Superior temporal gyrus (tissue), 1 donor: ENCODE results near the gene TSFM.
A peak's percentile ranks its signal among the peaks of the same experiment; 100 is the strongest.

Source experiments
- DNase-seq: peaks from one replicate; pipeline ENCODE4 v3.0.0-alpha.2; 2016; ENCODE audit errors: extremely low spot score

The TSFM gene

GRCh38 chr12:57746025-57746424, 36.6 kb upstream of the TSFM start:
- DNase-seq = no peak

DNA sequence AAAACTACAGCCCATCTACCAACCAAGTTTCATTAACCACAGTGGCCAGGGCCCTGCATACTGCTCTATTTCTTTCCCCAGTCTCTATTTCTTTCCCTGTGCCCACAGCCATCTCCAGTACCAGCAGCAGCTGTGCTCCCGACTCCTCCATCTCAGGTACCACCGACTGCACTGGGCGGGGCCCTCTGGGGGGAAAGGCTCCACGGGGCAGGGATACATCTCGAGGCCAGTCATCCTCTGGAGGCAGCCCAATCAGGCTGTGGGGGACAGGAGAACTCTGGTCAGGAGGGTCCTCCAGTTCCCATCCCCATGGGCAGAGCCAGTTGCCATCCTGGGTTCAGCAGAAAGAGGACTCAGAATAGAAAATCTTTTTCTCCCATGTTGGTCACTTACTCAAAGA, 33.5 kb upstream of the TSFM start:
- no peak for DNase-seq

- no peak for DNase-seq
Measured at GRCh38 chr12:57750561-57751431, 31.8 kb upstream of the TSFM start.

DNA sequence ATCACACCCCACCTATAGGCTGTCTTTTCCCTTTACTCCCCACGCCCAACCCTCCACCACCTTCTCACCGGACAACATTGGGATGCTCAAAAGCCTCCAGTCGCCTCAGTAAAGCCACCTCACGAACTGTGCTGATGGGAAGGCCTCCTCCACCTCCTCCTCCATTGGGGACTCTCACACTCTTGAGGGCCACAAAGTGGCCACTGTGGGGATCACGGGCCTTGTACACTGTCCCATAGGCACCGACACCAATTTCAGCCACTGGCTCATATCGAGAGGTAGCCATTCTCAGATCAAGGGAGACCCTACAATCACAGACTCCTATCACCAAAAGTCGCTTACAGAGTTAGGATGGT, 31.2 kb upstream of the TSFM start:
- no peak for DNase-seq

DNA sequence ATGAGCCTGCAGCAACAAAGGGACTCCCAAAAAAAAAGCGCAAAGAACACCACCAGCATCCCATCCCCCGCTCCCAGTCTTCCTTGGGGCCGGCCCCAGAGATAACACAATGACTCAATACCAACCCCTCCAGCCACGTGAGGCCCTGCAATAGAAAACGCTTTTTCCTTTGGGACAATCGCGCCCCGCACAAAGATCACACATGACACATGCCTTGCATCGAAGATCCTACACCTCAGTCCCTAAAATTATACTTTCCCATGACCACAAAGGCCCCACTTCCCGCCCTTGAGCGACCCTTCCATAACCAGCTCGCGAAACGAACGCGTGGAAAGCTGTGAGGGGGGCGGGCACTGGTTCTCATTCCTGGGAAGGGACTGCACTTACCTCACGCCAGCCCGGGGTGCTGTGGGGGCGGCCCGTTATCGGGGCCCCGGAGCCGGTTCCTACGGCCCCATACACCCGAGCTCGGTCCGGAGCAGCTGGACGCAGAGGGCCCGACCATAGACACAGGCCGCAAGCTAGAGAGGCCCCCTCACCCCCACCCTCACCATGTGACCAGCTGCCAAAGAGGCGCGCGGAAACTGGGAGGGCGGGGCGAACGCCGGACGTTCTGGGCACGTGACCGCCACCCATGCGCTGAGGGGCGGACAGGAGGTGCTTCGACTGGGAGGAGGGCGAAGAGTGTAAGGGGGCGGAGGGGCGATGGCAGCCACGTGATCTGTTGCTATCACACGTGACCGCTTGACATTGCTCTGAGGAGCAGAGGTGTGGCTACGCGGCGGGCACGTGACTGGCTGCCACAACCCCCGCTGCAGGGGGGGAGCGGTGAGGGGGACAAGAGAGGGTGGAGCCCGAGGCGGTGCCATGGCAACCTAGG, 30.6 kb upstream of the TSFM start, which contains the start of gene CDK4:
Gene CDK4 (minus strand): TSS at position 523 of the 880 bp plus-strand sequence. CDS start 593 bp downstream, outside the sequence.
- DNase-seq = peak; percentile 100

DNA sequence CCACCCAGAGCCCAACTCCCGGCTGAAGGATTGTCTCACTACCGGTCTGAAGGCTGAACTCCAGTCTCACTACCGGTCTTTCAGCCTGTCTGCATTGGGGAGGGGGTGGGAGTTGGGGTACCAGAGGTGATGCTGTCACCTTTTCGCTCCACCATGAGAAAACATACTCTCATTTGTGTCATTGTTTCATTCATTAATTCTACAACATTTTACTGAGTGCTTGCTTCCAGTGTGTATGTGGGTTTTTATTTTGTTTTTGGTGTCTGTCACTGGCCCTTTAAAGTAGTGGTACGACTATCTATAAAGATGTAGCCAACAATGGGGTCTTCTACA, 30.0 kb upstream of the TSFM start:
- DNase-seq = no peak

GRCh38 chr12:57753756-57754337, 28.7 kb upstream of the TSFM start:
- DNase-seq = no peak

GRCh38 chr12:57754411-57755193, 28.0 kb upstream of the TSFM start, which contains the start of gene MARCHF9:
TSS of gene MARCHF9 (plus strand) at chr12:57755103. CDS start at chr12:57755529, 426 bp downstream.
- DNase-seq = peak; percentile 25

- no peak for DNase-seq
Measured at GRCh38 chr12:57755194-57755453, 27.5 kb upstream of the TSFM start.

- no peak for DNase-seq
Measured at GRCh38 chr12:57755454-57756372, 26.9 kb upstream of the TSFM start.

- no peak for DNase-seq
Measured at GRCh38 chr12:57756406-57757341, 25.9 kb upstream of the TSFM start.

GRCh38 chr12:57757771-57758170, 24.8 kb upstream of the TSFM start:
- no peak for DNase-seq

GRCh38 chr12:57758552-57759359, 23.8 kb upstream of the TSFM start:
- no peak for DNase-seq

- no peak for DNase-seq
Measured at GRCh38 chr12:57759360-57759980, 23.1 kb upstream of the TSFM start.

GRCh38 chr12:57760347-57760982, 22.1 kb upstream of the TSFM start:
- DNase-seq = no peak

DNA sequence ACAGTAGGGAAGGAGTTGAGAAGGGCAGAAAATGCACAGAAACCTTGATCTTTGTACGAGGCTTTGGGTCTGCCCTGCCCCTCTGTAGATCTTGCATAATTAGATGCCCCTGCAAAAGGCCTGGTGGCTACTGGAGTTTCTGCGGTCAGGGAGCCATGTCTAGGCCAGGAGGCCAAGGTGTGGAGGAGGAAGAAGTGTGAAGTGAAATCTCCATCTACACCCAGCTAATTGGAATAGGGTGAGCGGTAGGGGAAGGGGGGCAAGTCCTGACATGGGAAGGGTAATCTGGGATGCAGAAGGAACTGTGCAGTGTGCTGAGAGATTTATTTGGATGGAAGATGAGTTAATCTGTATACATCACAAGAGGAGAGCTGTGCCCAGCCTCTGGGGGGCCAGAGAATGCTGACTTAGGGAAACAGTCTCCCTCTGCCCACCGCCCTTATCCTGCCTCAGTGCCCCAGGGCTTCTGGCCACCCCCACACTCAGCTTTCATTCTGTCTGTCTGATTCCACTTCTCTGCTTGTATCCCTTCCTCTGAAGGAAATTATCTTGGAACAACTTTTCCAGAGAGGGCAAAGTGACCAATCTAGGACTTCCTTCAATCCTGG, 21.1 kb upstream of the TSFM start:
- DNase-seq = no peak

DNA sequence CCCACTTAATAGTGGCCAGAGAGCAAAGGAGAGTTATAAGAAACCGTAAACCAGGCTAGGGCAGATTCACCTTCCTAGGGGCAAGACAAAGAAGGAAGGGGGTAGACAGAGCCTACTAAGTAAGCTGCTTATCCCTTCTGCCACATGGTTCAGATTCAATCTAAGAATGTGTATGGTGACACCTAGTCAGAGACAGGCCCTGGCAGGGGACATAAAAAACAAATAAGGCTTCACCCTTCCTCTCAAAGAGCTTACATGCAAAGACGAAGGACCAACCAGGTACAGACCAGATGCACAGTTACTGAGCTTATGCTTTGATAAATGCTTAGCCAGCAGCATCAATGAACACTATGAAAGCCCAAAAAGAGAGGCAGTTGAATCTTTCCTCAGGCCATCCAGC, 20.1 kb upstream of the TSFM start:
- no peak for DNase-seq
